SK-N-MC (cell line): Measurements from ENCODE around the gene NUAK1.

Source experiments
- DNase-seq: peaks from one replicate; pipeline ENCODE4 v3.0.0-alpha.2; 2011; ENCODE audit warnings: low read depth, low spot score
- H3K27ac ChIP-seq: fragments of 200-600 bp; sonication (generic); 2 replicates; pipeline ENCODE4 v1.5.1; 2016; ENCODE audit warnings: mixed run types
- H3K36me3 ChIP-seq: fragments of 200-600 bp; sonication (generic); 2 replicates; pipeline ENCODE4 v1.6.1; 2017; ENCODE audit warnings: antibody characterized with exemption, low read length, mixed read lengths; ENCODE audit not compliant: insufficient read depth
- H3K4me3 ChIP-seq: fragments of 200-600 bp; sonication (generic); 2 replicates; pipeline ENCODE4 v1.5.1; 2016
- H3K9ac ChIP-seq: fragments of 200-600 bp; sonication (generic); 2 replicates; pipeline ENCODE4 v1.8.0; 2017; ENCODE audit warnings: mixed run types, mixed read lengths; ENCODE audit not compliant: insufficient read length
- H3K9me3 ChIP-seq: fragments of 200-600 bp; sonication (generic); 2 replicates; pipeline ENCODE4 v1.6.1; 2017; ENCODE audit warnings: low read depth, mild to moderate bottlenecking, antibody characterized with exemption, low read length, moderate library complexity, mixed read lengths
- EZH2 ChIP-seq: fragments of 200-600 bp; sonication (generic); IDR thresholded peaks from one replicate; pipeline ENCODE4 v1.6.1; 2017; ENCODE audit warnings: antibody characterized with exemption
- FOXP2 ChIP-seq: optimal IDR thresholded peaks from 2 replicates; pipeline ENCODE3; 2011; ENCODE audit warnings: mild to moderate bottlenecking, moderate library complexity; ENCODE audit not compliant: insufficient read depth; ENCODE audit errors: extremely low read length, control extremely low read depth
- POLR2AphosphoS5 ChIP-seq: IDR thresholded peaks from 2 replicates; pipeline ENCODE4 v1.6.1; 2012; ENCODE audit warnings: mild to moderate bottlenecking, low read depth, low read length, borderline replicate concordance

Gene NUAK1

DNA sequence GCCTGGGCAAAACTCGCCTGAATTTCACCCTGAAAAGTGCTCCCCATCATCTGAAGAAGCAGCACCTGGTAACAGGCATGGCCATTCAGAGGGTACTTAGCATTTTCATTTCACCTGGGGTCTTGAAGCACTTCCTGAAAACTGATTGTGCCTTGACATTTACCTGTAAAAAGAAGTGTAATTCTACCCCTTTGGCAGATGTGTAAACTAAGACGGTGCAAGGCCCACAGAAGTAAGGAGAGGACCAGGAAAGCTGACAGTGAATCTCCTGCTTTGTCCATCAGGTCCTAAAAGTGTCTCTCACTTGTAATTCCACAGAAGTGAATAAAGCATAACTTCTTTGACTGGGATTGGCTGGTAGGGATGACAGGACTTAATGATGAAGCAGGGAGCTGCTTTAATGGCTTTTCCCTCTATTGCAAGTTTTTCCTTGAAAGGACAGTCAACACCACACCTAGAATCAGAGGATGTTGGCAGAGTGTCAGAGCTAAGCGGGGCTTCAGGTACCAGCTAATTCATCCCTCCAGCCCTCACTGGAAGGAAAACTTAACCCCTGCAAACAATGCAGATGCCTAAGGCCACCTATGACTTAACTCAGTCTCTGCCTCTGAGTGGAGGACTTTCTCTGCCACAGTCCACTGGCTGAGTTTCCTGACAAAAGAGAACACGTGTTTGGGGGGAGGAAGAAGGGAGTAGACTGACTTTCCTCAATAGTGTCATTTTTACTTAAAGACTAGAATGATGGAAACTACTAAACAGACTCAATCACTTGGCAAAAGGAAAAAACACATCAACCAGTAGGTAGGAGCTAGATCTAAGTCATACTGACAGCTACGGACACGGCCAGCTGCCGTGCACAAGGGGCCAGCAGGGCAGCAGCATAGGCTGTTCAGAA, 74.7 kb downstream of the NUAK1 start:
- TF ChIP-seq EZH2, result no peak
- TF ChIP-seq FOXP2, result no peak
- no peak for TF ChIP-seq POLR2AphosphoS5
- no peaks in the 10 kb centered on the region for H3K36me3 ChIP-seq

DNA sequence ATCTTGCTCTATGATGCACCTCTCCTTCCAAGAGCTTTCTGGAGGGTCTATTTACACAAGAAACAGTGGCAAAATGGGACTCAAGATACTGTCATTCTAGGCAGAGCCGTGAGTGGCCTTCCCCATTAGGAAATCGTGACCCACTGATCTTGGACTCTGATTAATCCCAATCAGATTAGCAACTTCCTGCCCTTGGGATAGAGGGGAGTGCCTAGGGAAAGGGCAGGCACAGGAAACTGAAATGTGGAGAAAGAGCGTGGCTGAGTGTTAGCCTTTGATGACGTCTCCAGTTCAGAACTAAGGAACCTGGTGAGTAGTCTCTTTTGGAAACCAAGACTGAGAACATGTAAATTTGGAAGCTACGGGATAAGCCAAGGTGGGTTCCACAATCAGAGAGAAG, 76.1 kb downstream of the NUAK1 start:
- no peaks in the 10 kb centered on the region for H3K9me3 ChIP-seq
- no peak for DNase-seq
- TF ChIP-seq EZH2 (no peak), FOXP2 (no peak), POLR2AphosphoS5 (no peak)
- no peak overlapping the region for H3K9ac ChIP-seq
- H3K4me3 ChIP-seq, result no peak overlapping the region
- no peak overlapping the region for H3K27ac ChIP-seq
- no peaks in the 10 kb centered on the region for H3K36me3 ChIP-seq

More for the DNA sequence above, 74.7 kb downstream of the NUAK1 start:
- Histone ChIP-seq H3K27ac (no peak overlapping the region), H3K4me3 (no peak overlapping the region), H3K9me3 (no peaks in the 10 kb centered on the region), H3K9ac (no peak overlapping the region)
- DNase-seq, result no peak

DNA sequence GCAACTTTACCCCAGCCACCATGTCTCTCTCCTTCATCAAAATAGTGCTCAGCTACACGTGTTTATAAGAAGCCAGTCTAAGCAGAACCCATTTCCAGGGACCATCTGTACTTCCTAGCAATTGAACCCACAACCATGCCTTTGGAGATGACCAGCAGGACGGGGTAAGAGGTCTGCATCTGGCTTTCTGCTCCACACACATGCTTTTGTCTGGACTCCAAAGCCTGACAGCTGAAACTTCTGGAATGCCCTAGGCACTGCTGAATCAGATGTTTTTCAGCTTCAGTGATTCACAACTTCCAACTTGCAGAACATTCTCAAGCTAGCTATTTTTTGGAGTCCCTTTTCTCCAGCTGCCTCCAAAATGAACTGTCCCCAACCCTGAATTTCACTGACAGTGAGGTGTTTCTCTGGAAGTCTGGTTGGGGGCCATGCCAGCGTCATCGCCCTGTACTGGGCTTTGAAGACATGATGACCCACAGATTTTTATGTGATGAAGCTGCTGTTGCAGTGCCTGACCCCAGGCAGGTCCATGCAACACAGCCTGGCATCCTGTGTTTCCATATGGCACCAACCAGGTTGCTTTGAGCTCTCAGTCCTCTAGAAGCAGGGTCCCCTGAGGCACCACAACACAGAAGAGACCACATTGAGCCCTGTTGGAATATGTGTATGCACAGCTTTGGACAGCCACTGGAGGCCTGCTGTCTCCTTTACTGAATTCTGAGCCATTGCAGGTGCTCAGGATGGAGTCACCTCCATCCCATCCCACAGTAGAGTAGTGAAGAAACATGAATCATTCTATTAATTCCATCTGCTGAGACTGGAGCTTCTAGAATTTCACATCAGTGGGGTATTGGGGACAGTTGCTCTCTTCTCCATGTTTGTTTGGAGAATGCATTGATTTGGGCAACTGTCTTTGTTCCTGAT, 80.2 kb downstream of the NUAK1 start:
- no peaks in the 10 kb centered on the region for H3K36me3 ChIP-seq
- no peaks in the 10 kb centered on the region for H3K9me3 ChIP-seq
- no peak overlapping the region for H3K9ac ChIP-seq
- DNase-seq, result no peak
- no peak for TF ChIP-seq POLR2AphosphoS5
- TF ChIP-seq EZH2, result no peak
- TF ChIP-seq FOXP2, result no peak
- H3K27ac ChIP-seq, result no peak overlapping the region
- H3K4me3 ChIP-seq, result no peak overlapping the region

DNA sequence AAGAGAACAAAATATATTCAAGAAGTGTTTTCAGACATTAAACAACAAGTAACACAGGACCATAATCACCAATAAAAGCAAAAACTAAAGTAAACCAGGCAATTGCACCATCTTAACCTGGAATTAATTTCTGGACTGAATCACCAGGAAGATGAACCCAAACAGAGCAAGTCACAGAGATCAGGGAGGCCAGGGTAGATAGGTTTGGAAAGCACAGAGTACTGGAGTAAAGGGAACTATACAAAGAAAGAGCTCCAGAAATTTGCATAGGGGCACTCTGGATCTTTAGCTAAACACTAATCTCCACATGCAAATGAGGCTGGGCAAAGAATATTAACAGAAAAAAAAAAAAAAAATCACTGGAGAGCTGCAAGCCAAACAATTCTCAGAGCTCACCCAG, 84.7 kb downstream of the NUAK1 start:
- no peak for TF ChIP-seq EZH2
- no peak for TF ChIP-seq FOXP2
- TF ChIP-seq POLR2AphosphoS5, result no peak
- no peak for DNase-seq
- H3K27ac ChIP-seq, result no peak overlapping the region
- H3K36me3 ChIP-seq, result no peaks in the 10 kb centered on the region
- no peak overlapping the region for H3K9ac ChIP-seq
- H3K9me3 ChIP-seq, result no peaks in the 10 kb centered on the region
- no peak overlapping the region for H3K4me3 ChIP-seq

DNA sequence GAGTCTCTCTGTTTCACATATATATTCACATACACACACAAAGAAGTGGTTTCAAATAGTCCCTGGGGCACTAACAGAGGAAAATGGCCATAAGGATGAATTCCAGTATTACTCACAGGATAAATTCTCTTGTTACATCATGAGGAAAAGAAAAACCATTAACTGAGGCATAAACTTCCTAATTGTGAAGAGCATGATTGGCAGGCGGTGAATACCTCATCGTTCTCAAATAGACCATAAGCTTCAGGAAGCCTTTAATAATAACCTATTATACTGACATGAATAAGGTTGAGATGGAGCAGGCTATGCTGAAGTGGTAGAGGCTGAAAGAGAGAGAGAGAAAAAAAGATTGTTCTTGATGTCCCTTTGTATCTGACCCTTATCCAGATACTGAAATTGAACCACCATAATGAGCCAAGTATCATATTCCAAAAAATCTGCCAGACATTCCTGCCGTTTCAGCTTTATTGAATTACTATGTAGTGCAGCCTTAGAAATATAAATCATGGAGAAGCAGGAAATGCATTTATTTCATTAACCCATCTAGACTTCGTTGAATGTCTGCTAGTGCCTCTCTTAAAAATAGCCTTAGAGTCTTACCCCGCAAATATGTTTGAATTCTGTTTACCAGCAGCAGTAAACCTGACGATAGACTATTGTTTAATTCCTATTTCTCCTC, 86.8 kb downstream of the NUAK1 start:
- H3K9ac ChIP-seq, result no peak overlapping the region
- DNase-seq, result no peak
- H3K27ac ChIP-seq, result no peak overlapping the region
- no peak for TF ChIP-seq EZH2
- no peaks in the 10 kb centered on the region for H3K9me3 ChIP-seq
- no peaks in the 10 kb centered on the region for H3K36me3 ChIP-seq
- no peak overlapping the region for H3K4me3 ChIP-seq

DNA sequence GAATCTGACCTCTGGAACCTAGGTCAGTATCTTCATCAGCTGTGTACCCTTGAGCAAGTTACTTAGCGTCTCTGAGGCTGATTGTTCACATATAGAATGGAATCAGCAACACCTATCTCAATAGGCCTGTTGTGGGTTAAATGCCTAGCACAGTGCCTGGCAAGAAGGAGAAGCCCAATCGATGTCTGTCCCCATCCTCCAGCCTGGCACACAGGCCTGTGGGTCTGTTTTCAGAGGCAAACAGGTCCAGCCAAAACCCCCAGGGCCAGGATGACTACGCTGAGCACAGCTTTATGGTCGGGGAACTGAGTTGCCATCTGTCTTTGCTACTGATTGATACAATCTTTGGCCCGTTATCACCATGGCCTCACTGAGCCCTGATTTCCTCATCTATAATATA, 89.2 kb downstream of the NUAK1 start:
- Histone ChIP-seq H3K4me3 (no peak overlapping the region), H3K27ac (no peak overlapping the region), H3K9ac (no peak overlapping the region), H3K9me3 (no peaks in the 10 kb centered on the region), H3K36me3 (no peaks in the 10 kb centered on the region)
- no peak for DNase-seq
- no peak for TF ChIP-seq FOXP2
- no peak for TF ChIP-seq EZH2
- no peak for TF ChIP-seq POLR2AphosphoS5

DNA sequence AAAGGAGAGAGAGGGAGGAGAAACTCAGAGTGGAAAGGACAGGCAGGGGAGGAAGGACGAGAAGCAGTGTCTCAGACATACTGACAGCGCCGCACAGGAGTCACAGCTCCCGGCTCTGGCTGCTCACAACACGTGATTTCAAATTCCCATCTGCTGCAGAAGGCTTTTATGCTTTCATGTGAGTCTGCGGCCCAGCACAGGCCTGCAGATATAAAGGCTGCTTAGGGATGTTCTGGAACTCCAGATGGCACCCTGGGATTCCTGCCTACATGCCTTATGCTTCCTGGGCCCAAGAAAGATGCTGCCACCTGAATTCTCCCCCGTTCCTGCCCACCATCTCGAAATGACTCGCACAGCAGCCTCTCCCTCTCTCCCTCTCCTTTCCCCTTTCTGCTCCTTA, 89.6 kb downstream of the NUAK1 start:
- TF ChIP-seq FOXP2, result no peak
- no peak overlapping the region for H3K27ac ChIP-seq
- no peak for DNase-seq

DNA sequence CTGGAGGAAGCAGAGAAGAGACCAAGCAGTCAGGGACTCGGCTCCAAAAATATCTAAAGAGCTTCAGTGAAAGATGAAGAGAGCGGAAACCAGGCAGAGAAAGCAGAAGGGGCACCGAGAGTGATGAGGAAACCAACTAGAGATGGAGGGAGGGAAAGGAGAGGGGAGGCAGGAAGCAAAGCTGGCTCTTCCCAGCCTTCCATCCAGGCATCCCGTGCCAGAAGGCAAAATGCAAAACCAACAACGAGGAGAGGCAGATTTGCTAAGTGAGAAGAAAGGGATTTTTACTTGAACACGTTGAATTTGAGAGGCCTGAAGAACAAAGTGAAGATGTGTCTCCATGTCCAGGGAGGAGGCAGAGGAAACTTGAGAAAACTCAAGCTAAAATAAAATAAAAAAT, 90.1 kb downstream of the NUAK1 start:
- no peak for DNase-seq
- Histone ChIP-seq H3K4me3 (no peak overlapping the region), H3K36me3 (no peaks in the 10 kb centered on the region), H3K27ac (no peak overlapping the region), H3K9me3 (no peaks in the 10 kb centered on the region), H3K9ac (no peak overlapping the region)
- TF ChIP-seq FOXP2 (no peak), POLR2AphosphoS5 (no peak), EZH2 (no peak)

More for the DNA sequence above, 89.6 kb downstream of the NUAK1 start:
- Histone ChIP-seq H3K36me3 (no peaks in the 10 kb centered on the region), H3K9ac (no peak overlapping the region), H3K9me3 (no peaks in the 10 kb centered on the region), H3K4me3 (no peak overlapping the region)
